Thoracic aorta (tissue), 2 donors: ENCODE results near the gene INSM1. TPM values are rescaled to one million over a fixed set of nuclear protein-coding genes. Genes with fewer than 3 reads are reported as not detected.

Source experiments
- ATAC-seq: fragments of 150-250 bp; one replicate; pipeline ENCODE4 v1.8.0; 2017; ENCODE audit warnings: low read depth; ENCODE audit not compliant: insufficient number of reproducible peaks, low FRiP score
- DNase-seq: peaks from one replicate; pipeline ENCODE4 v3.0.0-alpha.2; 2020; ENCODE audit warnings: low spot score
- H3K27ac ChIP-seq, 2 donors: fragments of 200-600 bp; sonication (generic); 1 replicate in 1 of 2; 2 replicates in 1 of 2; pipeline ENCODE4 v1.5.1; 2016; ENCODE audit warnings: mild to moderate bottlenecking in 2 of 2, moderate library complexity in 2 of 2
- H3K27me3 ChIP-seq: fragments of 200-600 bp; sonication (generic); replicated peaks from 2 replicates; pipeline ENCODE4 v1.6.0; 2016; ENCODE audit warnings: mild to moderate bottlenecking; ENCODE audit not compliant: insufficient read depth
- H3K36me3 ChIP-seq: fragments of 200-600 bp; sonication (generic); one replicate; pipeline ENCODE4 v1.5.1; 2016
- H3K4me1 ChIP-seq, 2 donors: fragments of 200-600 bp; sonication (generic); 1 replicate in 1 of 2; 2 replicates in 1 of 2; pipeline versions ENCODE4 v1.5.1 to v1.6.0; 2016; ENCODE audit warnings: low read depth in 2 of 2, mild to moderate bottlenecking in 1 of 2; ENCODE audit not compliant: control insufficient read depth in 1 of 2
- H3K4me3 ChIP-seq: fragments of 200-600 bp; sonication (generic); 2 replicates; pipeline ENCODE4 v1.5.1; 2016; ENCODE audit warnings: mild to moderate bottlenecking
- H3K9me3 ChIP-seq: fragments of 200-600 bp; sonication (generic); 2 replicates; pipeline ENCODE4 v1.5.1; 2016
- CTCF ChIP-seq: fragments of 200-600 bp; sonication (generic); IDR thresholded peaks from one replicate; pipeline ENCODE4 v1.5.1; 2019; ENCODE audit warnings: antibody characterized with exemption
- total RNA-seq, 2 donors: library from RNA; depleted of rRNA; stranded (reverse); fragments of >200 nt; gene quantifications; one replicate each; pipeline versions ENCODE4 v1.1.0 to v1.2.3, GENCODE V29; 2016

INSM1 gene
- total RNA-seq, 2 donors from 2014 or later, result not detected

- no peak for ATAC-seq
- no peak overlapping the region for H3K27ac ChIP-seq
- no peaks in the 10 kb centered on the region for H3K36me3 ChIP-seq
- DNase-seq, result no peak
- H3K4me3 ChIP-seq, result no peak overlapping the region
- no peaks in the 10 kb centered on the region for H3K9me3 ChIP-seq
- H3K27me3 ChIP-seq, result no peaks in the 10 kb centered on the region
- peaks cover 0 to 11% of the 10 kb centered on the region in 2 donors for H3K4me1 ChIP-seq
- TF ChIP-seq CTCF, result no peak
Measured at GRCh38 chr20:20373091-20373571, 5.2 kb downstream of the INSM1 start.

- H3K4me1 ChIP-seq, result no peaks in the 10 kb centered on the region
- DNase-seq, result no peak
- no peak for TF ChIP-seq CTCF
- no peak overlapping the region for H3K27ac ChIP-seq
- H3K36me3 ChIP-seq, result no peaks in the 10 kb centered on the region
- no peaks in the 10 kb centered on the region for H3K9me3 ChIP-seq
- no peaks in the 10 kb centered on the region for H3K27me3 ChIP-seq
- H3K4me3 ChIP-seq, result no peak overlapping the region
- ATAC-seq, result no peak
Measured at GRCh38 chr20:20375862-20376261, 8.0 kb downstream of the INSM1 start.

GRCh38 chr20:20386192-20386591, 18.3 kb downstream of the INSM1 start:
- H3K4me1 ChIP-seq, result no peaks in the 10 kb centered on the region
- DNase-seq (no peak), ATAC-seq (no peak)
- TF ChIP-seq CTCF, result no peak
- H3K36me3 ChIP-seq, result no peaks in the 10 kb centered on the region
- H3K4me3 ChIP-seq, result no peak overlapping the region
- H3K27me3 ChIP-seq, result no peaks in the 10 kb centered on the region
- no peaks in the 10 kb centered on the region for H3K9me3 ChIP-seq
- no peak overlapping the region for H3K27ac ChIP-seq

GRCh38 chr20:20390393-20390792, 22.5 kb downstream of the INSM1 start:
- Histone ChIP-seq H3K27me3 (no peaks in the 10 kb centered on the region), H3K4me3 (no peak overlapping the region), H3K9me3 (no peaks in the 10 kb centered on the region), H3K27ac (no peak overlapping the region), H3K4me1 (no peaks in the 10 kb centered on the region), H3K36me3 (peaks cover 9% of the 10 kb centered on the region)
- no peak for ATAC-seq
- no peak for DNase-seq
- no peak for TF ChIP-seq CTCF

GRCh38 chr20:20391115-20391514, 23.2 kb downstream of the INSM1 start:
- no peaks in the 10 kb centered on the region for H3K4me1 ChIP-seq
- no peaks in the 10 kb centered on the region for H3K9me3 ChIP-seq
- no peak overlapping the region for H3K27ac ChIP-seq
- peaks cover 9% of the 10 kb centered on the region for H3K36me3 ChIP-seq
- no peak for TF ChIP-seq CTCF
- H3K4me3 ChIP-seq, result no peak overlapping the region
- no peaks in the 10 kb centered on the region for H3K27me3 ChIP-seq
- no peak for DNase-seq
- ATAC-seq, result no peak
